ENCODE results near the gene STK38.

DNA sequence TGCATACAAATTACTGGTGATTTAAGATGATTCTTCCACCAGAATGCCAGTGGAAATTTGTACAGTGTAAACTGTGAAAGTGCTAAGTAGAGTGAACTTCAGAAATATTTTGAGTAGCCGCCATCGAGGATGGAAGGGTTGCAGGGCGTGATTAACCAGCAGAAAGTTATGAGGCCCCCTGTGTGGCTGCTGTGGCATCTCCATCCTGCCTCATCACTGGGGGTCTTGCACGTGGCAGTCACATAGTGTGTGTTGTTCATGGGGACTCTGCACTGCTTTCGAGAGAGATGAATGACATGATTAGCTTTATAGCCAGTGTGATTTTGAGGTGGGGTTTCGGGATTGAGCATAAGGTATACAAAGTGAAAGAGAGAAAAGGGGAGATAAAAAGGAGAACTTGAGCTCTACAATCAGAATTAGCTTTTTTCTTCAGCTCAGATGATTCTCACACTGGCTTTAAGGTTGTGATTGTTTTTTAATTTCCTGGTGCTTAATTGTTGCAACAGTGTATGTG is 78.1 kb downstream of the STK38 start:
- TF ChIP-seq GATA3 (IDR thresholded peaks at IDR 0.05; ENCODE audit: low read depth, low read length) (no peak), GATA2 (IDR thresholded peaks at IDR 0.05; ENCODE audit: low read depth, low read length) (no peak)
